ENCODE results near the gene RPTOR. TPM values are rescaled to one million over a fixed set of nuclear protein-coding genes. Genes with fewer than 3 reads are reported as not detected.
A peak's percentile ranks its signal among the peaks of the same experiment; 100 is the strongest.

The RPTOR gene
- polyA plus RNA-seq, 1 of the 3 experiments (the other 2 are of a cell fraction), result 14.9 TPM

- Histone ChIP-seq H3K4me1 (ENCODE audit: control insufficient read depth in 1 of 2, insufficient read depth in 2 of 2, low read depth in 1 of 2, low read length in 1 of 2) (peaks cover 9 to 33% of the 10 kb centered on the region in 2 experiments; a peak in 2 of 4 replicates), H4K20me1 (ENCODE audit: insufficient read depth) (no peaks in the 10 kb centered on the region), H3K9me2 (no peaks in the 10 kb centered on the region), H3K79me2 (ENCODE audit: insufficient read depth) (no peaks in the 10 kb centered on the region), H3K4me2 (peak overlapping the region; percentile 22; the same call in 1 of the 2 replicates), H3F3A (replicated peaks; ENCODE audit: insufficient read depth) (peaks cover 4% of the 10 kb centered on the region), H3K9ac (no peak overlapping the region), H2AFZ (ENCODE audit: low read depth) (no peak overlapping the region), H3K36me3 (replicated peaks in 1 of 2; ENCODE audit: control insufficient read depth in 1 of 2, insufficient read depth in 2 of 2, low read length in 1 of 2) (peaks cover 0 to 15% of the 10 kb centered on the region in 2 experiments), H3K9me3 (no peaks in the 10 kb centered on the region), H3K27ac (ENCODE audit: low read depth in 2 of 2, low read length in 1 of 2) (peak overlapping the region in 1 of 2 experiments; percentile 4; a peak in 2 of 4 replicates), H3K4me3 (ENCODE audit: low read depth in 2 of 2, low read length in 1 of 2) (no peak overlapping the region), H3K27me3 (ENCODE audit: insufficient read depth) (no peaks in the 10 kb centered on the region)
- ChIA-PET POLR2A (no interaction called here), CTCF (interaction anchor here (0.6 to 5.7 kb wide), 11 partner anchors 10 to 541 kb away, joined by 3 to 47 read pairs (median 3); partner anchors contain the start of gene CHMP6)
- TF ChIP-seq FOXJ3 (CRISPR knock-in tag; IDR thresholded peaks at IDR 0.05), result 0 out of 2 replicates have a peak, but pooled peaks have one; percentile 56
- TF ChIP-seq ZBTB33 (IDR thresholded peaks at IDR 0.05; ENCODE audit: borderline replicate concordance, low read depth), result no peak
- TF ChIP-seq SMC3 (IDR thresholded peaks at IDR 0.05; ENCODE audit: low read depth, low read length), result no peak
- TF ChIP-seq TEAD4 (IDR thresholded peaks at IDR 0.05; ENCODE audit: borderline replicate concordance, insufficient read depth), result no peak
- no peak for TF ChIP-seq GATA2 (CRISPR knock-in tag; IDR thresholded peaks at IDR 0.05)
- no peak for TF ChIP-seq USF2 (IDR thresholded peaks at IDR 0.05; ENCODE audit: borderline replicate concordance, low read depth, low read length)
- peak; percentile 4 for TF ChIP-seq CHD2 (IDR thresholded peaks at IDR 0.05; ENCODE audit: low read length, partially characterized antibody)
- TF ChIP-seq FOXM1 (IDR thresholded peaks at IDR 0.05; ENCODE audit: low read depth), result no peak
- no peak for TF ChIP-seq EP300 (IDR thresholded peaks at IDR 0.05; ENCODE audit: borderline replicate concordance in 1 of 2, low read depth in 1 of 2, low read length in 1 of 2)
- peak; percentile 77 for TF ChIP-seq MXI1 (IDR thresholded peaks at IDR 0.05; ENCODE audit: low read depth, low read length)
- WGBS (ENCODE audit: low lambda C conversion rate), result 28% methylated on average over 17 of the region's 17 CpGs
- peak; percentile 86 for DNase-seq
Measured at GRCh38 chr17:80968602-80969029, 424.0 kb downstream of the RPTOR start.

- Histone ChIP-seq H2AFZ (ENCODE audit: low read depth) (no peak overlapping the region), H3K36me3 (replicated peaks in 1 of 2; ENCODE audit: control insufficient read depth in 1 of 2, insufficient read depth in 2 of 2, low read length in 1 of 2) (peaks cover 0 to 14% of the 10 kb centered on the region in 2 experiments), H3K27me3 (ENCODE audit: insufficient read depth) (no peaks in the 10 kb centered on the region), H3K9ac (no peak overlapping the region), H3K9me2 (no peaks in the 10 kb centered on the region), H3K9me3 (no peaks in the 10 kb centered on the region), H3K4me3 (ENCODE audit: low read depth in 2 of 2, low read length in 1 of 2) (no peak overlapping the region), H3F3A (replicated peaks; ENCODE audit: insufficient read depth) (peaks cover 4% of the 10 kb centered on the region), H3K27ac (ENCODE audit: low read depth in 2 of 2, low read length in 1 of 2) (peak overlapping the region in 1 of 2 experiments; percentile 4; a peak in 2 of 4 replicates), H4K20me1 (ENCODE audit: insufficient read depth) (no peaks in the 10 kb centered on the region), H3K79me2 (ENCODE audit: insufficient read depth) (no peaks in the 10 kb centered on the region), H3K4me1 (ENCODE audit: control insufficient read depth in 1 of 2, insufficient read depth in 2 of 2, low read depth in 1 of 2, low read length in 1 of 2) (peaks cover 9 to 33% of the 10 kb centered on the region in 2 experiments; a peak in 2 of 4 replicates), H3K4me2 (peak overlapping the region; percentile 22; the same call in 1 of the 2 replicates)
- ChIA-PET CTCF (interaction anchor here (0.6 to 5.7 kb wide), 14 partner anchors 9 to 541 kb away, joined by 3 to 47 read pairs (median 4); partner anchors contain the start of genes CHMP6 and NPTX1), POLR2A (interaction anchor here (1.1 kb wide), 1 partner anchor 515 kb away, joined by 3 read pairs; no protein-coding TSS in a partner anchor)
- WGBS (ENCODE audit: low lambda C conversion rate), result 52% methylated on average over 16 of the region's 20 CpGs
- DNase-seq, result peak; percentile 56
- no peak for TF ChIP-seq CHD2 (IDR thresholded peaks at IDR 0.05; ENCODE audit: low read length, partially characterized antibody)
- peak; percentile 77; the same call in 1 of the 2 replicates for TF ChIP-seq RCOR1 (IDR thresholded peaks at IDR 0.05; ENCODE audit: low read length)
- TF ChIP-seq MAX (IDR thresholded peaks at IDR 0.05; ENCODE audit: low read depth), result no peak
- TF ChIP-seq RXRA (IDR thresholded peaks at IDR 0.05; ENCODE audit: borderline replicate concordance, low read depth), result no peak
- TF ChIP-seq NFIC (IDR thresholded peaks at IDR 0.05; ENCODE audit: borderline replicate concordance), result no peak
- no peak for TF ChIP-seq YY1 (IDR thresholded peaks at IDR 0.05; ENCODE audit: low read depth)
Measured at GRCh38 chr17:80969030-80969673, 424.5 kb downstream of the RPTOR start.
